Suppressor macrophage treated with lipopolysaccharide for 4 hours (primary cell): ENCODE measurements around the gene PC.
"Not testable (repeated sequence)": the region's sequence is repeated elsewhere in the genome, so short reads cannot be mapped to it uniquely, and the experiment has no call there.

Experiments
- DNase-seq: peaks from one replicate; pipeline ENCODE4 v3.0.0-alpha.2; 2020

Gene PC

DNA sequence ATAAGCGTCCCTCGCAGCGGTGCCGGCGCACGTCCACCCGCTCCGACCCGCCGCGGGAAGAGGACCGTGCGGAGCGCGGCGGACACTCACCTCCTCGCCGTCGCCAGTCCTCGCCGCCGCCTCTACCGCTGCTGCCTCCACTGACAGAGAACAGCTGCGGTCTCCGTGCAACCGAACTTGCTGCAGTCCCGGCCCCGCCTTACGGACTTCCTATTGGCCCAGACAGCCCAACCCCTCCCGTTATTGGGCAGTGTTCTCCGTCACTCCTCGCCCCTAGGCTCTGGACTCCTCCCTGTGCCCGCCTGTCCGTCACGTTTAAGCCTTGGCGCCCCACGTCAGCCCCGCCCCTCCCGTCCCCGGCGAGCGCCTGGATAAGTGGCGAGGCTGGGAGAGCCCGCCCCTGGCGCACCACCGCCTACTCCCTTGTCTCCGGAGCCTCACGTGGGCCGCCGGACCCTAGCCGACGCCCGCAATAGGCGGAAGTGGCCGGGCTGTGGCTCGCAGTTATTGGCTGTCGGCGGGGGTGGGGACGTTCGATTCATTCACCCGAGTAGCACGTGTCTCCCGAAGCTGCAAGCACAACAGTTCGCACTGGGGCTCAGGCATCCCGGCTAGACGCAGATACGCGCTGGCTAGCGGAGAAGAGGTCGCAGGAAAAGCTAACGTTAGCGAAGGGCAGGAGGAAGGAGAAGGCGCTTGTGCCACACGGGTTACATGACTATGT, at the start of gene PC:
Gene PC, minus strand, starts transcription at position 152 of the 724 bp plus-strand sequence. CDS start 86,224 bp downstream, outside the sequence.
- DNase-seq = peak; percentile 99

GRCh38 chr11:67007126-67007525, 48.9 kb upstream of the PC start:
- no peak for DNase-seq

DNA sequence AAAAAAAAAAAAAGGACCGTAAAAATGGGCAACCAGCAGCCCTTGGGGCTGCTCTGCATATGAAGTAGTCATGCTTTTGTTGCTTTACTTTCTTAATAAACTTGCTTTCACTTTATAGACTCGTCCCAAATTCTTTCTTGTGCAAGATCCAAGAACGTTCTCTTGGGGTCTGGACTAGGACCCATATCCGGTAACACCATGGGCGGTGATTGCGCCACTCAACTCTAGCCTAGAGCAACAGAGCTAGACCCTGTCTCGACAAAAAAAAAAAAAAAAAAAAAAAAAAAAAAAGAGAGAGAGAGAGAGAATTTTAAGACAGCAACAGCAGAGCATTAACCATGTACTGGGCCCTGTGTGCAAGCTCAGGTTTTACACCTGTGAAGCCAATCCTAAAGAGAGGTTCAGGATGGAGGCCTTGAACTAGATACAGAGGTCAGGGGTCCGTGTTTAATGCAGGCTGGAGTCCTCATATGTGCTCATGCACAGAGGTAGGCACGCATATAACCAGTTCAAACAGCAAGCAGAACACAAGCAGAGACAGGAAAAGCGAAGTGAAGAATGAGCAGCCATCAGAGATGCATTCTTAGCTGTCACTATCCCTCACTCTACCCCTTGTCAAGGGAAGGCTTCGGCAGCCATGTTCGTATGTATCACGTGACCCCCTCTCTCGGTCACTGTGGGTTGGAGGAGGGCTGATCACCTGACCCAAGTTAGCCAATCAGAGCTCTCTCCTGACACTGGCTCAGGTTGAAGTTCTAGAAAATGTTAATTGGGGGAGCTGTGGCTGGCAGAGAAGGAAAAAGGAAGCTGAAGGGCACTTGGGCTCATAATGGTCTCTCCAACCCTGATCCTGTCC, 48.1 kb upstream of the PC start:
- DNase-seq = no peak

- DNase-seq = not testable (repeated sequence)
Measured at GRCh38 chr11:67005200-67005599, 47.0 kb upstream of the PC start.

DNA sequence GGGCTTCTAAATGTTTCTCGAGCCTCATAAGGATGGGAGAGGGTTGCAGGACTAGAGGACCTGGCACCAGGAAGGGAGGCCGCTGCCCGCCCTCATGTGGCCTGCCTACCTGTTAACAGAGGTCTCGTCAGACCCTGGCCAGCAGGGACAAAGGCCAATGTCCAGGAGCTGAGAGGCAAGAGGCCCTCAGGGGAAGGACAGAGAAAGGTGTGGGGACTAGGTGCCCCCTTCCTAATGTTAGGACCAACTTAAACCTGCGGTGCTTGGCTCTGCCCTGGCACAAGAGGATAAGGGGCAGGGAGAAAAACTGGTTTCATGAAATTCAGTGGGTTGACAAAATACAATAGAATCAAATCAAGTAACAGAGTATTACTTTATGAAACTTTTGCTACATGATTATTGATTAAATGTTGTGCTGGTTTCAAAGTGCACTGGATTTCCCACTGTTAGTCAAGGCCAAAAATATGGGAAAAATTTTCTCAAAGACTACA, 44.8 kb upstream of the PC start:
- DNase-seq = no peak

GRCh38 chr11:67002297-67002913, 44.2 kb upstream of the PC start:
- no peak for DNase-seq

DNA sequence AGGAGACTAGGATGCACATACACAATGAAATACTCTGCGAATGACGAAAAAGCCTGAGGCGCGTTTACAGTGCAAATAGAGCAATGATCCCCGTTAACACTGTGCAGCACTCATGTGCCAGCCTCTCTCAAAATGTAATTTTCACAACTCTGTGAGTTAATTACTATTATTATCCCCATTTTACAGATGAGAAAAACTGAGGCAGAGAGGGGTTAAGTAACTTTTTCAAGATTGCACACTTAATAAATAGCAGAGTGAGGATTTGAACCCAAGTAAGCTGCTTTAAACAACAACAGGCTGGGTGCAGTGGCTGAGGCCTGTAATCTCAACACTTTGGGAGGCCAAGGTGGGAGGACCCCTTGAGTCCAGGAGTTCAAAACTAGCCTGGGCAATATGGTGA, 43.1 kb upstream of the PC start:
- DNase-seq = no peak

DNA sequence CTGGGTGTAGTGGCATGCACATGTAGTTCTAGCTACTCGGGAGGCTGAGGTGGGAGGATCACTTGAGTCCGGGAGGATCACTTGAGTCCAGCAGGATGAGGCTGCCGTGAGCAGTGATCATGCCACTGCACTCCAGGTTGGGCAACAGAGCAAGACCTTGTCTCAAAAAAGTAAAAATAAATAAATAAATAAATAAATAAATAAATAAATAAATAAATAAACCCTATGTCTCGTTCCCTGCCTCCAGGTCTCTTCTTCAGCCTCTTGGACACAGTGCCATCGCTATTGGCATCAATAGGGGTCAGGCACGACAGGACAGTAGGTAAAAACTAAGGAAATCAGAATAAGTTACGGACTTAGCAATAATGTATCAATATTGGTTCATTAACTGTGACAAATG, 41.4 kb upstream of the PC start:
- DNase-seq = no peak

GRCh38 chr11:66996609-66997273, 38.6 kb upstream of the PC start:
- DNase-seq = no peak

DNA sequence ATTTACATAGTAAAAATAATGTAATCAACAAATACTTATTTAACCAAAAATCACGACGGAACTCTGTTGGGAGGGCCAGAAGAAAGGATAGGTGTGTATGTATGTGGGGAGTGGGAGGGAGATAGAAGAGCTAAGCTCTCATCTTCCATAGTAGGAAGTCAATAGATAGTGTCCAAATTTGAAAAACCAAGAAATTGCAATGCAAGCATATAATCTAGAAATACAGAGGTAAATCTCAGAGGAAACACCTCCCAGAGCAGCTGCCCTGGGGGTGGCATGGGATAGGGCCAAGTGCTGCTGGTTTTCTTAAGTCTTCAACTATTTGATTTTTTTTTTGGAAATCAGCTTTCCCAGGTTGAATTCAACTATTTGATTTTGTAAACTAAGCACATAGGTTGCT, 33.9 kb upstream of the PC start:
- no peak for DNase-seq

DNA sequence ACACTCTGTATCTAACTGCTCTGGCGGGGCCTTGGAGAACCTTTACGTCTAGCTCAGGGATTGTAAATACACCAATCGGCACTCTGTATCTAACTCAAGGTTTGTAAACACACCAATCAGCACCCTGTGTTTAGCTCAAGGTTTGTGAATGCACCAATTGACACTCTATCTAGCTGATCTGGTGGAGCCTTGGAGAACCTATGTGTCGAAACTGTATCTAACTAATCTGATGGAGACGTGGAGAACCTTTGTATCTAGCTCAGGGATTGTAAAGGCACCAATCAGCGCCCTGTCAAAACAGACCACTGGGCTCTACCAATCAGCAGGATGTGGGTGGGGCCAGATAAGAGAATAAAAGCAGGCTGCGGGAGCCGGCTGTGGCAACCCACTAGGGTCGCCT, 31.2 kb upstream of the PC start:
- not testable (repeated sequence) for DNase-seq

DNA sequence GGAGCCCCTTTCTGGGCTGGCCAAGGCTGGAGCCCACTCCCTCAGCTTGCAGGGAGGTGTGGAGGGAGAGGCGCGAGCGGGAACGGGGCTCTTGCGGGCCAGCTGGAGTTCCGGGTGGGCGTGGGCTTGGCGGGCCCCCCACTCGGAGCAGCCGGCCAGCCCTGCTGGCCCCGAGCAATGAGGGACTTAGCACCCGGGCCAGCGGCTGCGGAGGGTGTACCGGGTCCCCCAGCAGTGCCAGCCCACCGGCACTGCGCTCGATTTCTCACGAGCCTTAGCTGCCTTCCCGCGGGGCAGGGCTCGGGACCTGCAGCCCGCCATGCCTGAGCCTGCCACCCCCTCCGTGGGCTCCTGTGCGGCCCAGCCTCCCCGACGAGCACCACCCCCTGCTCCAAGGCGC, 30.6 kb upstream of the PC start:
- not testable (repeated sequence) for DNase-seq

DNA sequence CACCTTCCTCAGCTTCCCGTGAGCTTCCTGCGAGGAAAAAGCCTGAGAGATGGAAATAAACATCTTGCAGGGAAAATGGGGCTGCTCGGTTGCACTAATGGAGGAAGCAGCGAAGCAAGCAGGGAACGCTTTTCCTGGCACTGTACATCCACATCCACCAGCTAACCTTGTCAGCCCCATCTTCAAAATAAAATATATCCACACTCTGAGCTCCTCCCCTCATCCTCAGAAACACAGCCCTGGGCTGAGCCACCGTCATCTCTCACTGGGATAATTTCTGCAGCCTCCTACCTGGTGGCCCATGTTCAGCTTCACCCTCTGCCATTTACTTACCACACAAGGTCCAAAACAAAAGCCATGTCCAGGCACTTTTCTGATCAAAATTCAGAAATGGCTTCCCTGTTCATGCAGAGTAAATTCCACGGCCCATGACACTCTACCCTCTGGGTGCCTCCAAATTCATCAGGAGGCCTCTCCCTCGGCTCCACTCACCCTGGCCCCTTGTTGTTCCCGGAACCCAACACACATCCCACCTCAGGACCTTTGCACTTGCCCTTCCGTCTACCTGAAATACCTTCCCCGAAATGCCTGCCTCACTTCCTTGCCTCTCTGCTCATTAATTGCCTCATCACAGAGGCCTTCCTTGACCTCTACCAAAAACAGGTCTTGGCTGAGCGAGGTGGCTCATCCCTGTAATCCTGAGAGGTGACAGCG, 29.9 kb upstream of the PC start:
- no peak for DNase-seq

- no peak for DNase-seq
Measured at GRCh38 chr11:66987158-66987620, 29.0 kb upstream of the PC start.

- DNase-seq = no peak
Measured at GRCh38 chr11:66986178-66986545, 28.0 kb upstream of the PC start.

GRCh38 chr11:66985508-66986177, 27.5 kb upstream of the PC start:
- DNase-seq = no peak

GRCh38 chr11:66983275-66983924, 25.2 kb upstream of the PC start:
- no peak for DNase-seq

- DNase-seq = peak; percentile 86
Measured at GRCh38 chr11:66981976-66982578, 23.9 kb upstream of the PC start.

DNA sequence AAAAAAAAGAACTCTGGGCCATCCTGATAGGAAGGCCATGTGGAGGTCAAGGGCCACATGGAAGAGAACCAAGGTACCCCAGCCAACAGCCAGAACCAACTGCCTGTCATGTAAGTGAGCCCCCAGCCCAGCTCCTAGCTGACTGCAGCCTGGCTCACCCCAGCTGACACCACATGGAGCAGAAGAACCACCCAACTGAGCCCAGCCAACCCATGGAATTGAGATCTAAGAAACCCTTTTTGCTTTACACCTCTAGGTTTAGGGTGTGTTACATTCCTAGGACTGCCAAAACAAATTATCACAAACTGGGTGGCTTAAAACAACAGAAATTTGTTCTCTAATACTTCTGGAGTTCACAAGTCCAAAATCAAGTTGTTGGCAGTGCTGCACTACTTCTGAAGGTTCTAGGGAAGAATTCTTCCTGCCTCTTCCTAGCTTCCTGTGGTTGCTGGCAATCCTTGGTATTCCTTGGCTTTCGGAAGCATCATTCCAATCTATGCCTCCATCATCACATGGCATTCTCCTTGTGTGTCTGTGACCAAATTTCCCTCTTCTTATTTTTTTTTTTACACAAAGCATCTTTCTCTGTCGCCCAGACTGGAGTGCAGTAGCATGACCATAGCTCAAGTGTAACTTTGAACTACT, 21.3 kb upstream of the PC start:
- no peak for DNase-seq

DNA sequence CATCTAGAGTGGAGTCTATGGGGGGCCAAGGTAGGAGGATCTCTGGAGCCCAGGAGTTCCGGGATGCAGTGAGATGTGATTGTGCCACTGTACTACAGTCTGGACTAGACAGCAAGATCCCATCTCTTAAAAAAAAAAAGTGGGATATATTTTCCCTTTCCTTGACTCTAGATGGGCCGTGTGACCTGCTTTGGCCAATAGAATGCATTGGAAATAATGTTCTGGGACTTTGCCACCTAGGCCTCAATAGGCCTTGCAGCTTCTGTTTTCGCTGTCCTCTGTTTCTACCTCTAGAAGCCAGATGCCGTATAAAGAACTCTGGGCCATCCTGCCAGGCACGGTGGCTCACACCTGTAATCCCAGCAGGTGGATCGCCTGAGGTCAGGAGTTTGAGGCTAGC, 20.5 kb upstream of the PC start:
- no peak for DNase-seq
